Stomach smooth muscle (tissue), 2 donors: ENCODE data around the gene TPRX1.
"Not testable (repeated sequence)": the region's sequence is repeated elsewhere in the genome, so short reads cannot be mapped to it uniquely, and the experiment has no call there.

ENCODE experiments used
- H3K27ac ChIP-seq: one replicate; pipeline ENCODE4 v1.7.0; 2013; ENCODE audit warnings: mild to moderate bottlenecking, low read length, inconsistent platforms
- H3K27me3 ChIP-seq, 2 donors: one replicate each; pipeline ENCODE4 v1.7.0; 2013; ENCODE audit warnings: low read length in 2 of 2; ENCODE audit not compliant: insufficient read depth in 2 of 2, control insufficient read depth in 1 of 2
- H3K36me3 ChIP-seq, 2 donors: one replicate each; pipeline ENCODE4 v1.7.0; 2013; ENCODE audit warnings: low read length in 2 of 2; ENCODE audit not compliant: control insufficient read depth in 2 of 2, insufficient read depth in 2 of 2
- H3K4me1 ChIP-seq: one replicate; pipeline ENCODE4 v1.7.0; 2013; ENCODE audit warnings: low read length; ENCODE audit not compliant: control insufficient read depth, insufficient read depth
- H3K4me3 ChIP-seq, 2 donors: one replicate each; pipeline ENCODE4 v1.7.0; 2013; ENCODE audit warnings: low read length in 2 of 2
- H3K9ac ChIP-seq, 2 donors: one replicate each; pipeline ENCODE4 v1.7.0; 2013; ENCODE audit warnings: low read length in 2 of 2, mild to moderate bottlenecking in 1 of 2
- H3K9me3 ChIP-seq, 2 donors: one replicate each; pipeline ENCODE4 v1.7.0; 2013; ENCODE audit warnings: low read length in 2 of 2; ENCODE audit not compliant: control insufficient read depth in 2 of 2
- donor health status: healthy.
- donor health status: Pancreatic carcinoma.

TPRX1 gene

GRCh38 chr19:47821460-47822020 is 17.2 kb upstream of the TPRX1 start, which contains the start of gene CRX:
Gene CRX, plus strand, starts transcription at chr19:47821937. Its CDS starts 12,507 bp downstream, at chr19:47834444.
- Histone ChIP-seq H3K4me3 (no peak within 1 kb of the TSS), H3K27me3 (peaks cover 23 to 39% of the 10 kb centered on the region in 2 donors), H3K27ac (no peak within 1 kb of the TSS), H3K4me1 (no peaks in the 10 kb centered on the region), H3K36me3 (no peaks in the 10 kb centered on the region), H3K9ac (no peak within 1 kb of the TSS), H3K9me3 (no peaks in the 10 kb centered on the region)

GRCh38 chr19:47820410-47820809 is 16.1 kb upstream of the TPRX1 start:
- no peak overlapping the region for H3K4me3 ChIP-seq
- no peaks in the 10 kb centered on the region for H3K9me3 ChIP-seq
- H3K9ac ChIP-seq = no peak overlapping the region
- no peaks in the 10 kb centered on the region for H3K36me3 ChIP-seq
- peaks cover 23 to 39% of the 10 kb centered on the region in 2 donors for H3K27me3 ChIP-seq
- H3K4me1 ChIP-seq = no peaks in the 10 kb centered on the region
- no peak overlapping the region for H3K27ac ChIP-seq

GRCh38 chr19:47819858-47820257 is 15.5 kb upstream of the TPRX1 start:
- peaks cover 23 to 39% of the 10 kb centered on the region in 2 donors for H3K27me3 ChIP-seq
- H3K36me3 ChIP-seq = no peaks in the 10 kb centered on the region
- no peaks in the 10 kb centered on the region for H3K4me1 ChIP-seq
- no peak overlapping the region for H3K4me3 ChIP-seq
- H3K27ac ChIP-seq = no peak overlapping the region
- no peaks in the 10 kb centered on the region for H3K9me3 ChIP-seq
- H3K9ac ChIP-seq = no peak overlapping the region

GRCh38 chr19:47818221-47818620 is 13.9 kb upstream of the TPRX1 start:
- H3K27ac ChIP-seq, H3K9me3 ChIP-seq, H3K4me3 ChIP-seq, H3K36me3 ChIP-seq, H3K9ac ChIP-seq, H3K4me1 ChIP-seq: not testable (repeated sequence)
- peaks cover 23 to 37% of the 10 kb centered on the region in 2 donors for H3K27me3 ChIP-seq

GRCh38 chr19:47816270-47816669 is 11.9 kb upstream of the TPRX1 start:
- not testable (repeated sequence) for H3K4me3 ChIP-seq, H3K27ac ChIP-seq, H3K9ac ChIP-seq, H3K36me3 ChIP-seq, H3K4me1 ChIP-seq, H3K9me3 ChIP-seq
- H3K27me3 ChIP-seq = peaks cover 15 to 27% of the 10 kb centered on the region in 2 donors

GRCh38 chr19:47813995-47814328 is 9.6 kb upstream of the TPRX1 start:
- Histone ChIP-seq H3K4me1 (no peaks in the 10 kb centered on the region), H3K4me3 (no peak overlapping the region), H3K27ac (no peak overlapping the region), H3K9ac (no peak overlapping the region), H3K9me3 (no peaks in the 10 kb centered on the region), H3K27me3 (peaks cover 2 to 13% of the 10 kb centered on the region in 2 donors), H3K36me3 (no peaks in the 10 kb centered on the region)

GRCh38 chr19:47813304-47813994 is 9.1 kb upstream of the TPRX1 start:
- Histone ChIP-seq H3K27ac (no peak overlapping the region), H3K4me1 (no peaks in the 10 kb centered on the region), H3K4me3 (no peak overlapping the region), H3K36me3 (no peaks in the 10 kb centered on the region), H3K27me3 (peaks cover 0 to 12% of the 10 kb centered on the region in 2 donors), H3K9ac (no peak overlapping the region), H3K9me3 (no peaks in the 10 kb centered on the region)

GRCh38 chr19:47806435-47806834 is 2.1 kb upstream of the TPRX1 start:
- no peaks in the 10 kb centered on the region for H3K27me3 ChIP-seq
- no peak overlapping the region for H3K4me3 ChIP-seq
- H3K27ac ChIP-seq = no peak overlapping the region
- H3K4me1 ChIP-seq = no peaks in the 10 kb centered on the region
- no peaks in the 10 kb centered on the region for H3K9me3 ChIP-seq
- H3K36me3 ChIP-seq = no peaks in the 10 kb centered on the region
- no peak overlapping the region for H3K9ac ChIP-seq

GRCh38 chr19:47805313-47805712 is 962 bp upstream of the TPRX1 start:
- H3K9me3 ChIP-seq = no peaks in the 10 kb centered on the region
- H3K27ac ChIP-seq = no peak overlapping the region
- no peaks in the 10 kb centered on the region for H3K4me1 ChIP-seq
- no peaks in the 10 kb centered on the region for H3K27me3 ChIP-seq
- no peaks in the 10 kb centered on the region for H3K36me3 ChIP-seq
- H3K4me3 ChIP-seq = no peak overlapping the region
- no peak overlapping the region for H3K9ac ChIP-seq

GRCh38 chr19:47803671-47804070 is 680 bp downstream of the TPRX1 start:
- H3K9me3 ChIP-seq, H3K27ac ChIP-seq, H3K4me3 ChIP-seq, H3K36me3 ChIP-seq, H3K4me1 ChIP-seq, H3K27me3 ChIP-seq, H3K9ac ChIP-seq: not testable (repeated sequence)

- H3K9ac ChIP-seq, H3K27ac ChIP-seq, H3K9me3 ChIP-seq, H3K27me3 ChIP-seq, H3K4me3 ChIP-seq, H3K36me3 ChIP-seq, H3K4me1 ChIP-seq: not testable (repeated sequence)
Observed at GRCh38 chr19:47803148-47803547, 1.2 kb downstream of the TPRX1 start.
